Activated T-helper 1 cell treated with Interleukin-2 at 50 U/mL for 16 hours (primary cell): ENCODE data around the gene ZNF735.
"Not testable (repeated sequence)": the region's sequence is repeated elsewhere in the genome, so short reads cannot be mapped to it uniquely, and the experiment has no call there.

Experiments used
- DNase-seq: peaks from one replicate; pipeline ENCODE4 v3.0.0-alpha.2; 2020; ENCODE audit warnings: low read depth

Gene ZNF735

GRCh38 chr7:64206903-64207302, at the start of gene ZNF735:
ZNF735 (plus strand) TSS chr7:64207203; CDS start chr7:64207203, 0 bp downstream.
- no peak for DNase-seq

- DNase-seq: not testable (repeated sequence)
These were observed 36.0 kb upstream of the ZNF735 start for GRCh38 chr7:64170974-64171373.

- no peak for DNase-seq
These were observed 32.7 kb upstream of the ZNF735 start for GRCh38 chr7:64174328-64174727.

GRCh38 chr7:64174941-64175340, 32.1 kb upstream of the ZNF735 start:
- no peak for DNase-seq

GRCh38 chr7:64180989-64181388, 26.0 kb upstream of the ZNF735 start:
- no peak for DNase-seq

DNA sequence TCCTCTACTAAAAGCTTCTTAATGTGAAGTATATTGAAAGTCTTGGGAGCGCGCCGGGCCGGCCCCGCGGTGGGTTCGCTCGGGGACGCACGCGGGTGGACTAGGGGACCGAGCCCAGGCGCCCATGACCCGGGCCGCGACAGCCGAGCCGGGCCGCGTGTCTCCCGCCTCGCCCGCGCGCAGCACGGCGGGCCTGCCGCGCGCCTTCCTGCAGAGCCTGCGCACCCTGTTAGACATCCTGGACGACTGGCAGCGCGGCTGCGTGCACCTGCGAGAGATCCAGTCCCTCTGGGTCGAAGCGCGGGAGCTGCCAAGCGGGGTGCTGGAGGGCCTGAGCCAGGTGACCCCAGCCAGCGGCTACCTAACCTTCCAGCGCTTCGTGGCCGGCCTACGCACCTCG, 25.4 kb upstream of the ZNF735 start:
- no peak for DNase-seq

DNA sequence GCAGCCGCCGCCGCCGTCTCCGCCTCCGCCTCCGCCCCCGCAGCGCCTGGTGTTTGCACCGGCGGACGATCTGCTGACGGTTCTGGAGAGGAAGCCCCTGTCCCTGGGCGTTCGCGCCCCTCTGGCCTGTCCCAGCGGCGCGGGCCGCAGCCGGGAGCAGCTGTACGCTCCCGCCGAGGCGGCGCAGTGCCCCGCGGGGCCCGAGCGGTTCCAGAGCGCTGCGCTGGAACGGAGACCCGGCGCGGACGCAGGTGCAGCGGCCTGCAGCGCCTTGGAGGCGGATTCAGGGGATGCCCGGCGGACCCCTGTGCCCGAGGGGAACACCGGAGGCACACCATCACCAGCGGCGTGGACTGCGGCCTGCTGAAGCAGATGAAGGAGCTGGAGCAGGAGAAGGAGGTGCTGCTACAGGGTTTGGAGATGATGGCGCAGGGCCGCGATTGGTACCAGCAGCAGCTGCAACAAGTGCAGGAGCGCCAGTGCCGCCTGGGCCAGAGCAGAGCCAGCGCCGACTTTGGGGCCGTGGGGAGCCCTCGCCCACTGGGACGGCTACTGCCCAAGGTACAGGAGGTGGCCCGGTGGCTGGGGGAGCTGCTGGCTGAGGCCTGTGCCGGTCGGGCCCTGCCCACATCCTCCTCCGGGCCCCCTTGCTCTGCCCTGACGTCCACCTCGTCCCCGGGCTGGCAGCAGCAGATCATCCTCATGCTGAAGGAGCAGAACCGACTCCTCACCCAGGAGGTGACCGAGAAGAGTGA, 24.8 kb upstream of the ZNF735 start:
- no peak for DNase-seq

- peak; percentile 19 for DNase-seq
These were observed 23.8 kb upstream of the ZNF735 start for GRCh38 chr7:64183126-64183742.

- DNase-seq: no peak
These were observed 23.1 kb upstream of the ZNF735 start for GRCh38 chr7:64183827-64184372.

DNA sequence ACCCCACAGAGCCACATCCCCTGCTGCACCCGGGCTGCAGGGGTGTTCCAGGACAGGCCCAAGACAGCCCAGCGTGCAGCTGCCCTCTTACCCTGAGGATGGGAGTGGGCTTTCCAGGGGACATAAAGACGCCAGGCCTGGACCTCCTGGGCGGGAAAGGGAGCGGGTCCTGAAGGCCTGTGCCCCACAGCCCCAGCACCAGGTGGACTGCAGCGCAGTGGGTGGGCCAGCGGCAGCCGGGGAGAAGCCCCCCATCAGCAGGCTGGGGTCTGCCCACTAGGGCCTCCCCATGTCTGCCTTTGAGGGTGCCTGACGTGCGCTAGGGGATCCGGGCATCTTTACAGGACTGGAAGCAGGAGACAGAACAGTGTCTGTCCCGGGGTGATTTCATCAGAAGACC, 22.6 kb upstream of the ZNF735 start:
- DNase-seq: no peak

DNA sequence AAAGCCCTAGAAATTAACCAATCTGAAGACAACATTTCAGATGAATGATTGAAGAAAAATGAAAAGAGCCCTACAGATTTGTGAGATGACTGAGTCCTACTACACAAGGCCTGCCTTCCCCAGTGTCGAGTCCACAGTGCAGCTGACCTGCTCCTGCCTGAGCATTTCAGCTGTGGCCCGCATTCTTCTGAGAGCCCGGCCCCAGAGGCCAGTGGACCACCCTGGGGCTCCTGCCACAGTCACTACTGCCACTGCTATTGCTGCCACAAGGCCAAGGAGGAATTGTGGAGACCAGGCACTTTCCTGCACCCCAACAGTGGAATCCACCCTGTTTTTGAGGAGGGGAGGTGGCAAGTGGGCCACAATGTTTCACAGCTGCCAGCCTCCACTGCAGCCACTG, 19.6 kb upstream of the ZNF735 start:
- no peak for DNase-seq

DNA sequence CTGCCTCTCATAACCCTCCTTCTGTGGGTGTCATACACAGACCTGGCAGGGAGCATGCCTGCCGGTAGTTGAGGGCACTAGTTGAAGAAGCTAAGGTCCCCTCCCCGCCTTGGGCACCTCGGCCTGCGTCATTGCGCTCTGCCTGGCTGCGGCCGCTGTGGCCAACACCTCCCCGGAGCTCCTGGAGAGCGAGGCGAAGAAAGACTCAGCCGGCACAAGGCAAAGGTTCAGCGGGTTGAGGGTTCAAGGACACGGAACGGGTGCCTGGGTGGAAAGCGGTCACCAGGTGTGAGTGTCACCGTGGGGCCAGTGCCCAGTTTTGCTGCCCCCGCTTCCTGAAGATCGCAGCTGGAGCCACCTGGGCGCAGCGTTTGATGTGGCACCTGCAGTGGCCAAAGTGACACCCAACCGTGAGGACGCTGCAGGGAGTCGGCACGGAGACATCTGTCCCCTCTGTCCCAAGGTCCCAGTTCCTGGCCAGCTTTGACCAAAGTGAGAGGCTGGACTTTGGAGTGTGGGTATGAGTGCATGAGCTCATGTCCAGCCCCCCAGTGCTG, 14.8 kb upstream of the ZNF735 start:
- no peak for DNase-seq

DNA sequence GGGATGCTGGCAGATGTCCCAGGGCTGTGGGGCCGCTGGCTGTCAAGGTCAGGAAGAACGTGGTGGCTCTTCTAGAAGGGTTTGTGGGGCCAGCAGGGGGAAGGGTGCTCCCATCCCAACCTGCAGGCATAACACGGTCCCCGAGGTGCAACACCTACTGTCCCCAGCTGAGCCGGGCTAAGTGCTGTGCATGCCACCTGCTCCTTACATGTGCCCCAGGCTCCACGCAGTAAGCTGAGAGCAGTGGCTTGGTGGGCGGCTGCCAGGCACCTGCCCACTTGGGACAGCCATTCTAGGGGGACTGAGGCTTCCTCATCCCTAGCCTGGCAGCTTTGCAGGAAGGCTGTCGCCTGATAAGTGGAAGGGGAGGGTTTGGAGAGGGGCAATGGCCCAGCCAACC, 14.2 kb upstream of the ZNF735 start:
- DNase-seq: no peak

DNA sequence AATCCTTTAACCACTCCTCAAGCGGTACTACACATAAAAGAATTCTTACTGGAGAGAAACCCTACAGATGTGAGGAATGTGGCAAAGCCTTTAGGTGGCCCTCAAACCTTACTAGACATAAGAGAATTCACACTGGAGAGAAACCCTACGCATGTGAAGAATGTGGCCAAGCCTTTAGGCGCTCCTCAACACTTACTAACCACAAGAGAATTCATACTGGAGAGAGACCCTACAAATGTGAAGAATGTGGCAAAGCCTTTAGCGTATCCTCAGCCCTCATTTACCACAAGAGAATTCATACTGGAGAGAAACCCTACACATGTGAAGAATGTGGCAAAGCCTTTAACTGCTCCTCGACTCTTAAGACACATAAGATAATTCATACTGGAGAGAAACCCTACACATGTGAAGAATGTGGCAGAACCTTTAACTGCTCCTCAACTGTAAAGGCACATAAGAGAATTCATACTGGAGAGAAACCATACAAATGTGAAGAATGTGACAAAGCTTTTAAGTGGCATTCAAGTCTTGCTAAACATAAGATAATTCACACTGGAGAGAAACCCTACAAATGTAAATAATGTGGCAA, 12.8 kb downstream of the ZNF735 start:
- not testable (repeated sequence) for DNase-seq

- no peak for DNase-seq
These were observed 16.4 kb downstream of the ZNF735 start for GRCh38 chr7:64223366-64223765.

- DNase-seq: not testable (repeated sequence)
These were observed 21.2 kb downstream of the ZNF735 start, which contains the start of gene ZNF679 for GRCh38 chr7:64228174-64228573. ZNF679 (plus strand) TSS chr7:64228474; CDS start chr7:64249118, 20,644 bp downstream.

DNA sequence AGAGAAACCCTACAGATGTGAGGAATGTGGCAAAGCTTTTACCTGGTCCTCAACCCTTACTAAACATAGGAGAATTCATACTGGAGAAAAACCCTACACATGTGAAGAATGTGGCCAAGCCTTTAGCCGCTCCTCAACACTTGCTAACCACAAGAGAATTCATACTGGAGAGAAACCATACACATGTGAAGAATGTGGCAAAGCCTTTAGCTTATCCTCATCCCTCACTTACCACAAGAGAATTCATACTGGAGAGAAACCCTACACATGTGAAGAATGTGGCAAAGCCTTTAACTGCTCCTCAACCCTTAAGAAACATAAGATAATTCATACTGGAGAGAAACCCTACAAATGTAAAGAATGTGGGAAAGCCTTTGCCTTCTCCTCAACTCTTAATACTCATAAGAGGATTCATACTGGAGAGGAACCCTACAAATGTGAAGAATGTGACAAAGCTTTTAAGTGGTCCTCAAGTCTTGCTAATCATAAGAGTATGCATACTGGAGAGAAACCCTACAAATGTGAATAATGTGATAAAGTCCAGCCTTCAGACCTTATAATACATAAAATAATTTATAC, 59.4 kb downstream of the ZNF735 start:
- DNase-seq: no peak
